Activated CD8-positive, alpha-beta memory T cell treated with anti-CD3 and anti-CD28 coated beads, Interleukin-2, amount 50 U/mL, for 4 hours (primary cell): ENCODE data around the gene NTM.

Source experiments
- DNase-seq: peaks from one replicate; pipeline ENCODE4 v3.0.0-alpha.2; 2020

NTM gene

GRCh38 chr11:131943295-131943694 is 572.9 kb downstream of the NTM start:
- DNase-seq, result no peak

GRCh38 chr11:131944736-131945135 is 574.3 kb downstream of the NTM start:
- no peak for DNase-seq

- no peak for DNase-seq
Measured at GRCh38 chr11:131945706-131946105, 575.3 kb downstream of the NTM start.

- DNase-seq, result no peak
Measured at GRCh38 chr11:131947511-131947910, 577.1 kb downstream of the NTM start.

GRCh38 chr11:131951121-131951520 is 580.7 kb downstream of the NTM start:
- no peak for DNase-seq

GRCh38 chr11:131954146-131954545 is 583.7 kb downstream of the NTM start:
- DNase-seq, result no peak

GRCh38 chr11:131955904-131956303 is 585.5 kb downstream of the NTM start:
- no peak for DNase-seq

- no peak for DNase-seq
Measured at GRCh38 chr11:131957201-131957600, 586.8 kb downstream of the NTM start.

- no peak for DNase-seq
Measured at GRCh38 chr11:131957875-131958274, 587.5 kb downstream of the NTM start.

GRCh38 chr11:131962818-131963217 is 592.4 kb downstream of the NTM start:
- DNase-seq, result no peak

- DNase-seq, result no peak
Measured at GRCh38 chr11:131964698-131965483, 594.5 kb downstream of the NTM start.

- no peak for DNase-seq
Measured at GRCh38 chr11:131965504-131965903, 595.1 kb downstream of the NTM start.

GRCh38 chr11:131966667-131967066 is 596.3 kb downstream of the NTM start:
- DNase-seq, result no peak

- DNase-seq, result no peak
Measured at GRCh38 chr11:131969261-131969660, 598.8 kb downstream of the NTM start.

- no peak for DNase-seq
Measured at GRCh38 chr11:131973061-131973460, 602.6 kb downstream of the NTM start.

GRCh38 chr11:131975619-131976018 is 605.2 kb downstream of the NTM start:
- DNase-seq, result no peak

GRCh38 chr11:131976021-131976420 is 605.6 kb downstream of the NTM start:
- no peak for DNase-seq

GRCh38 chr11:131977231-131977630 is 606.8 kb downstream of the NTM start:
- no peak for DNase-seq

- DNase-seq, result no peak
Measured at GRCh38 chr11:131977854-131978253, 607.4 kb downstream of the NTM start.

GRCh38 chr11:131978351-131978750 is 607.9 kb downstream of the NTM start:
- no peak for DNase-seq

GRCh38 chr11:131979364-131979763 is 608.9 kb downstream of the NTM start:
- no peak for DNase-seq

GRCh38 chr11:131980199-131980598 is 609.8 kb downstream of the NTM start:
- no peak for DNase-seq

GRCh38 chr11:131980888-131981668 is 610.7 kb downstream of the NTM start:
- DNase-seq, result no peak

- no peak for DNase-seq
Measured at GRCh38 chr11:131982154-131982553, 611.7 kb downstream of the NTM start.
